ENCODE data around the gene PCNT. TPM values are rescaled to one million over a fixed set of nuclear protein-coding genes. Genes with fewer than 3 reads are reported as not detected.

The PCNT gene
- polyA plus RNA-seq, 1 experiment: 8.5 TPM

DNA sequence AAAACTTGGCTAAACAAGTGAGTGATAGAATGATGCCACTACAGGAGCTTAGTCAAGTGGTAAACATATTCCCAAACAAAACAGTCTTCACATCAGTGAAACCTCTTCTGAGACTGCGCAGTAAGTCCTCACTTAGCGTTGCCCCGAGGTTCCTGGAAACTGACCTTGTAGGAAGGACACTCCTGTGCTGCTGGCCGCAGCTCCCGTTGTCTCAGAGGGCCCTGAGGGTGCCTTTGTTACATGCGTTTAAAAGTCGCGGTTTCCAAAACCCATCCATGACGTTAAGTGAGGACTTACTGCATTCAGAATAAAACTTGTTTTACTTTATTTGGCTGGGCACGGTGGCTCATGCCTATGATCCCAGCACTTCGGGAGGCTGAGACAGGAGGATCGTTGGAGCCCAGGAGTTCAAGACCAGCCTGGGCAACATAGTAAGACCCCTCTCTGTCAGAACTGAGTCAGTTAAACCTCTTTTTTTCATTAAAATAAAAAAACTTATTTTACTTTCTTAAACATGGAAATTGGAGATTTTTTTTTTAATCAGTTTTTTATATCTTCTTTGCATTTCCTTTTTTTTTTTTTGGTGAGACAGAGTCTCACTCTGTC, 98.8 kb downstream of the PCNT start:
- ChIA-PET CTCF (no interaction called here), POLR2A (no interaction called here)
- TF ChIP-seq, protein P1, sequence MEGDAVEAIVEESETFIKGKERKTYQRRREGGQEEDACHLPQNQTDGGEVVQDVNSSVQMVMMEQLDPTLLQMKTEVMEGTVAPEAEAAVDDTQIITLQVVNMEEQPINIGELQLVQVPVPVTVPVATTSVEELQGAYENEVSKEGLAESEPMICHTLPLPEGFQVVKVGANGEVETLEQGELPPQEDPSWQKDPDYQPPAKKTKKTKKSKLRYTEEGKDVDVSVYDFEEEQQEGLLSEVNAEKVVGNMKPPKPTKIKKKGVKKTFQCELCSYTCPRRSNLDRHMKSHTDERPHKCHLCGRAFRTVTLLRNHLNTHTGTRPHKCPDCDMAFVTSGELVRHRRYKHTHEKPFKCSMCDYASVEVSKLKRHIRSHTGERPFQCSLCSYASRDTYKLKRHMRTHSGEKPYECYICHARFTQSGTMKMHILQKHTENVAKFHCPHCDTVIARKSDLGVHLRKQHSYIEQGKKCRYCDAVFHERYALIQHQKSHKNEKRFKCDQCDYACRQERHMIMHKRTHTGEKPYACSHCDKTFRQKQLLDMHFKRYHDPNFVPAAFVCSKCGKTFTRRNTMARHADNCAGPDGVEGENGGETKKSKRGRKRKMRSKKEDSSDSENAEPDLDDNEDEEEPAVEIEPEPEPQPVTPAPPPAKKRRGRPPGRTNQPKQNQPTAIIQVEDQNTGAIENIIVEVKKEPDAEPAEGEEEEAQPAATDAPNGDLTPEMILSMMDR (IDR thresholded peaks at IDR 0.05; ENCODE audit: low read depth, low read length): no peak
- H3K9me3 ChIP-seq (ENCODE audit: control insufficient read depth, insufficient read depth, low read length): no peaks in the 10 kb centered on the region; the same call in 1 of the 2 replicates
- no peak for DNase-seq (ENCODE audit: low read depth, low spot score)
- no peak overlapping the region for H3K27ac ChIP-seq (ENCODE audit: low read depth, low read length)
- no peaks in the 10 kb centered on the region for H3K27me3 ChIP-seq (ENCODE audit: control insufficient read depth, insufficient read depth, low read length)
- no peak overlapping the region for H3K4me3 ChIP-seq (ENCODE audit: low read depth, low read length)

DNA sequence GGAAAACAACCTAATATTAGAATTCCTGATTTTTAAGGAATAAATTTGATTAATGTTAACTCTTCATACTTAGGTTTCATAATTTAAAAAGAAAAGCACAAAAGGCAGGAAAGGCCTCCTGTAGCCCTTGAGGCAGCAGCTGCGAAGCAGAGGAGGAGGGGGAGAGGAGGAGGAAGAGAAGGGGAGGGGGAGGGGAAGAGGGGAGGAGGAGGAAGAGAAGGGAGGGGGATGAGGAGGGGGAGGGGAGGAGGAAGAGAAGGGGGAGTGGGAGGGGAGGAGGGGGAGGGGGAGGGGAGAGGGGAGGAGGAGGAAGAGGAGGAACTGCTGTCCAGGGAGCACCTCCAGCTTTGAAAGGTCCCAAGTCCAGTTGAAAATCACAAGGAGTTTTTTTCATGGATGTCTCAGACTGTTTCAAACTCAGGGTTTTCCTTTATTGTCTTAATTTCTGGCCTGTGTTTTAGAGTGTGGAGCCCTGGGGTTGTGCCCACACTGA, 99.6 kb downstream of the PCNT start:
- ChIA-PET POLR2A (no interaction called here), CTCF (no interaction called here)
- Histone ChIP-seq H3K4me3 (ENCODE audit: low read depth, low read length) (no peak overlapping the region), H3K27me3 (ENCODE audit: control insufficient read depth, insufficient read depth, low read length) (no peaks in the 10 kb centered on the region), H3K27ac (ENCODE audit: low read depth, low read length) (no peak overlapping the region), H3K9me3 (ENCODE audit: control insufficient read depth, insufficient read depth, low read length) (no peaks in the 10 kb centered on the region; the same call in 1 of the 2 replicates)
- TF ChIP-seq, protein P1 (IDR thresholded peaks at IDR 0.05; ENCODE audit: low read depth, low read length): no peak
- no peak for DNase-seq (ENCODE audit: low read depth, low spot score)

DNA sequence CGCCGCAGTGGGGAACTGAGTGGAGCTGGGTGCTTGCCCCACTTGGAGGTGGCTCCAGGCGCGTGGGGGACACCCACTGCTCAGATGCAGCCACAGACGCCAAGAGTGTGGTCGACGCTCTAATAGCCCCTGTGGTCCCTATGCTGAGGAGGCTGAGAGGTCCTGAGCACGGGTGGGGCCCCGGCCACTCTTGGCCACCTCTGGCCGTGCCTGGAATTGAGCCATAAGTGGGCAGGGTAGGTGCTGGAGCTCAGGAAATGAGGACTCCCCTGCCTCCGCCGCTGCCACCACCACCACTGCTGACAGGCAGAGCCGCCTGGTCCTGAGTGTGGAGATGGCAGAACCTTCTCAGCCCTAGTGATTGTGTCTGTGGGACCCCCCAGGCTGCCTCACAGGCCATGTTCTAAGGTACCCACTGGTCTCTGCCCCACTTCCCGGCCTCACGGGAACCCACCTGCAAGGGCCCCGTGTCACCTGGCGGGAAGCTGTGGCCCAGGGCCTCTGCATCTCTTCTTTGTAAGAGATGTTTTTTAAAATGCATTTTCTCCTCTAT, 100.2 kb downstream of the PCNT start:
- no peak overlapping the region for H3K4me3 ChIP-seq (ENCODE audit: low read depth, low read length)
- CTCF ChIA-PET: no interaction called here
- no peak overlapping the region for H3K27ac ChIP-seq (ENCODE audit: low read depth, low read length)
- DNase-seq (ENCODE audit: low read depth, low spot score): no peak
- TF ChIP-seq, protein P1 (IDR thresholded peaks at IDR 0.05; ENCODE audit: low read depth, low read length): no peak
- no peaks in the 10 kb centered on the region for H3K27me3 ChIP-seq (ENCODE audit: control insufficient read depth, insufficient read depth, low read length)
- H3K9me3 ChIP-seq (ENCODE audit: control insufficient read depth, insufficient read depth, low read length): no peaks in the 10 kb centered on the region; the same call in 1 of the 2 replicates
- POLR2A ChIA-PET: no interaction called here

DNA sequence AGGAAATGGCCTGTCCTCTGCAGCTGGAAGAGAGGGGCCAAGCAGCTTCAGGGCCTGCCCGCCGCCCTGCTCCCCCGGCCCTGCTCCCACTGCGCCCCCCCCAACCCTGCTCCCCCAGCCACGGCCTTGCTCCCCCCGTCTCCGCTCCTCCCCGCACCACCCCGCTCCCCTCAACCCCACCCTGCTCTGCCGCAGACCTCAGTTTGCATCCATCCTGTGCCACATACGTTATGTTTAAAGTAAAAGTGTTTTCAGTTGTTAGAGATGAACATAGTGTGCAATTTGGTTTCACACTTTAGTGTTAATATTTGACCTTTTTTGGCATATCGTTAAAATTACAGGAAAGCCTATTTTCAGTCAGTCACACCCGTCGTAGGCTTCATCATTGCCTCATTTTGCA, 100.7 kb downstream of the PCNT start:
- ChIA-PET POLR2A (no interaction called here), CTCF (no interaction called here)

DNA sequence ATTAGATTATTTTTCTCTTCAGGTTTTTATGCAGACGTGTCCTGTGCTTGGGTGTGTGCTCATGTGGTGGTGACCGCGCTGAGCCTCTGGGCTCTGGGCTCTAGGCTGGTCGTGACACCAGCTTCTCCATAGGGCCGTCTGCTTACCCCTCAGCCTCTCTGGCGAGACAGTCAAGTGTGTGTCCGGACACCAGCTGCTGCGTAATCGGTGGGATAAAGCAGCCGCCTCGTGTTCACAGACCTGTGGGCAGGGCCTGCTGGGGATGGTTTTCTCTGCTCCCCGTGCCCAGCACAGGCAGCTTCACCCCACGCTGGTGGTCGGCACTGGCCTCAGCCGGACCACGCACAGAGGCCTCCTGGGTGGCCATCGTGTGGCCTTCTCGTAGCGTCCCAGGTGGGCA, 101.1 kb downstream of the PCNT start:
- TF ChIP-seq, protein P1 (IDR thresholded peaks at IDR 0.05; ENCODE audit: low read depth, low read length): no peak
- CTCF ChIA-PET: no interaction called here

More for the DNA sequence above, 100.7 kb downstream of the PCNT start:
- Histone ChIP-seq H3K27ac (ENCODE audit: low read depth, low read length) (no peak overlapping the region), H3K4me3 (ENCODE audit: low read depth, low read length) (no peak overlapping the region), H3K27me3 (ENCODE audit: control insufficient read depth, insufficient read depth, low read length) (no peaks in the 10 kb centered on the region), H3K9me3 (ENCODE audit: control insufficient read depth, insufficient read depth, low read length) (no peaks in the 10 kb centered on the region; the same call in 1 of the 2 replicates)
- TF ChIP-seq, protein P1 (IDR thresholded peaks at IDR 0.05; ENCODE audit: low read depth, low read length): no peak
- no peak for DNase-seq (ENCODE audit: low read depth, low spot score)

More for the DNA sequence above, 101.1 kb downstream of the PCNT start:
- Histone ChIP-seq H3K27me3 (ENCODE audit: control insufficient read depth, insufficient read depth, low read length) (no peaks in the 10 kb centered on the region), H3K27ac (ENCODE audit: low read depth, low read length) (no peak overlapping the region), H3K9me3 (ENCODE audit: control insufficient read depth, insufficient read depth, low read length) (no peaks in the 10 kb centered on the region; the same call in 1 of the 2 replicates), H3K4me3 (ENCODE audit: low read depth, low read length) (no peak overlapping the region)
- POLR2A ChIA-PET: no interaction called here
- no peak for DNase-seq (ENCODE audit: low read depth, low spot score)
